Astrocyte of the spinal cord (primary cell): ENCODE data around the gene PRICKLE2.

ENCODE experiments used
- DNase-seq: peaks from one replicate; pipeline ENCODE4 v3.0.0; 2011; ENCODE audit warnings: low read depth, low spot score
- H3K4me3 ChIP-seq: 2 replicates; pipeline ENCODE4 v1.5.1; 2011; ENCODE audit warnings: low read depth, mild to moderate bottlenecking, low read length, moderate library complexity
- in situ Hi-C: cut with HindIII; loops from 2 replicates; pipeline ENCODE4 v1.10.0; 2017; ENCODE audit warnings: low sequenced_read_pairs
- TF ChIP-seq, protein P1 (sequence below): IDR thresholded peaks from 2 replicates; pipeline ENCODE4 v1.5.1; 2012; ENCODE audit warnings: low read depth, mild to moderate bottlenecking, low read length, inconsistent platforms

PRICKLE2 gene

DNA sequence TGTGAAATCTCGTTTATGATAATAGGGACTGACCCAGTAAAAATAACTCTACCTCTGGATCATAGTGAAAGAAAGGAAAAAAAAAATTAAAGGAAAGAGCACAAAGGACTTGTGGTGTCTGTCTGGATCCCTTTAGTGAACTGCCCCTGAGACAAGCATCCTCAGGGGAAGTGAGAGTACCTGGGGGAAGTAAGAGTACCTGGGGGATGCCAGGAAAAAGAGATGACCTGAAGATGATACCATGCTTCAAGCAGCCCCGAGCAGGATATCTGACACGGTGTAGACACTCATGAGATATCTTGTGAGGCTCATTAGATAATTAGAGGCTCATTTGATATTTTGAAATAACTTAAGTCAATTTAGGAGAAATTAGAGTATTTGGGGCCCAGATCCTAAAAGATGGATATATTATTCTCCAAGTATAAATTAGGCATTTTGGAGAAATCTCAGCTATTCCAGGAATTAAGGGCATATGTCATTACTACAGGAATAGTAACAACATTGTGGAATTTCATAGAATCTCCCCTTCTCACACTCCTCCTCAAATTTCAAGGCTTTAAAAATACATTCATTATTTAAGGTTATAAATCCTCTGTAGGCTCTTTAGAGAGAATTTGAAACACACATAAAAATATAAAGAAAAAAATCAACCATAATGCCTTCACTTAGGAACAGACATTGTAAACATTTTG lies 165.6 kb downstream of the PRICKLE2 start:
- TF ChIP-seq, protein P1, sequence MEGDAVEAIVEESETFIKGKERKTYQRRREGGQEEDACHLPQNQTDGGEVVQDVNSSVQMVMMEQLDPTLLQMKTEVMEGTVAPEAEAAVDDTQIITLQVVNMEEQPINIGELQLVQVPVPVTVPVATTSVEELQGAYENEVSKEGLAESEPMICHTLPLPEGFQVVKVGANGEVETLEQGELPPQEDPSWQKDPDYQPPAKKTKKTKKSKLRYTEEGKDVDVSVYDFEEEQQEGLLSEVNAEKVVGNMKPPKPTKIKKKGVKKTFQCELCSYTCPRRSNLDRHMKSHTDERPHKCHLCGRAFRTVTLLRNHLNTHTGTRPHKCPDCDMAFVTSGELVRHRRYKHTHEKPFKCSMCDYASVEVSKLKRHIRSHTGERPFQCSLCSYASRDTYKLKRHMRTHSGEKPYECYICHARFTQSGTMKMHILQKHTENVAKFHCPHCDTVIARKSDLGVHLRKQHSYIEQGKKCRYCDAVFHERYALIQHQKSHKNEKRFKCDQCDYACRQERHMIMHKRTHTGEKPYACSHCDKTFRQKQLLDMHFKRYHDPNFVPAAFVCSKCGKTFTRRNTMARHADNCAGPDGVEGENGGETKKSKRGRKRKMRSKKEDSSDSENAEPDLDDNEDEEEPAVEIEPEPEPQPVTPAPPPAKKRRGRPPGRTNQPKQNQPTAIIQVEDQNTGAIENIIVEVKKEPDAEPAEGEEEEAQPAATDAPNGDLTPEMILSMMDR: no peak
- in situ Hi-C loops: no loop called here

DNA sequence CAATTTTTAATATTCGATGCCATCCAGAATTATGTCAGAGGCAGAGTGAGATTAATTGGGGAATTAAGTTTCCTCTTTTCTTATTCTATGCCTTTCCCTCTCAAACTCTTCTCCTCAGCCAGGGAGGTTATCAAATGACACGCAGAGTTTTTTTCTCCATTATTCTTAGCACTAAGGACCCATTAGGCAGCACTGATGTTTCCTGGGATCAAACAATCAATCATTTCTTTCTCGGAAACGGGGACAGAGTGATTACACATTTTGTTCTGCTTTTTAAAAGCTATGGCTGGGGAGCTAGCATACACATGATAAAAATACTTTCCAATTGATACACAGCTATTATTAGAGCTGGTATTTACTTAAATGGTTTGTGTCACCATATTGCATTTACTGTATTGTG lies 166.7 kb downstream of the PRICKLE2 start:
- TF ChIP-seq, protein P1: no peak
- no peak overlapping the region for H3K4me3 ChIP-seq
- in situ Hi-C loops: no loop called here
- DNase-seq: no peak

More for the DNA sequence above, 165.6 kb downstream of the PRICKLE2 start:
- DNase-seq: no peak
- no peak overlapping the region for H3K4me3 ChIP-seq

DNA sequence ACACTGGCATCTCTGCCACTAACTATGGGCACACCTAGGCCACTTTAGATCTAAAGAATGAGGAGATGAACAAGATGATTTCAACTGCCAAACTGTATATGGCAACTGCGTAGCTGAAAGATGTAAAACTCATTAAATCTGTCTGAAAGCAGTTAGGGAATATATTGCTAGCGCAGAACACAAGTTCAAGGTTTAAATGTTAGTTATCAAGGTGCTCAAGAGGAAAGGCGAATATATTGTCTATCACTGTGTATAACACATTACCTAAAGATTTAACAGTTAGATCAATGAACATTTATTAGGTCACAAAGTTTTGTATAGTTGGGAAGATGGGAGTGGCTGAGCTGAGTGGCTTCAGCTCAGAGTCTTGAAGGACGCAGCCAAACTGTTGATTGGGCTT lies 168.0 kb downstream of the PRICKLE2 start:
- in situ Hi-C loops: no loop called here
- no peak overlapping the region for H3K4me3 ChIP-seq
- TF ChIP-seq, protein P1: no peak
- DNase-seq: no peak

DNA sequence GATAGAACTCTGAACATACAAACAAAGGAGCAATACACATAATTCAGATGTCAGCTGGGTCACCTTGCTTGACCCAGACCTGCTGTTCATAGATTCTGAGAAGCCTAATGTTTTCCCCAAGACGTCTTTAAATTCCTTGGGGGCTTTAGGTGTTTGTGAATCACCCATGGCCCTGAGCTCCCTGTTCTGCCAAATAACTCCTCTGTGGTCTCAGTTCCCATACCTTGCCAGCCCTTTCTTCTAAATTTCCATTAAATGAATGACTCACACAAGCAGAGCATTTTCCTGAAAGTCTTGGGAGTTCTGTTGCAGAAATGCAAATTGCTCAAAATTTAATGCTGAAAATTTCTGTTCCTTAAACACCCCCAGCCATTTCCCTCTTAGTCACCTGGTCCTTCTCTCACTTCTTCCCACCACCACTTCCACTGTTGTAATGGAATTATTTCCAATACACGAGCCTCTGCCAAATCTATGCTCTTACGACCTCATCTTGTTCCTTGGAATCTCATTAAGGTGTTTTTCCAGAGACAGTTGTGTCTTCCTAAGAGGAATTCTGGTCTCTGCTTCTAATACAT lies 168.6 kb downstream of the PRICKLE2 start:
- TF ChIP-seq, protein P1: no peak
- in situ Hi-C loops: no loop called here
- no peak overlapping the region for H3K4me3 ChIP-seq
- DNase-seq: peak; percentile 91

DNA sequence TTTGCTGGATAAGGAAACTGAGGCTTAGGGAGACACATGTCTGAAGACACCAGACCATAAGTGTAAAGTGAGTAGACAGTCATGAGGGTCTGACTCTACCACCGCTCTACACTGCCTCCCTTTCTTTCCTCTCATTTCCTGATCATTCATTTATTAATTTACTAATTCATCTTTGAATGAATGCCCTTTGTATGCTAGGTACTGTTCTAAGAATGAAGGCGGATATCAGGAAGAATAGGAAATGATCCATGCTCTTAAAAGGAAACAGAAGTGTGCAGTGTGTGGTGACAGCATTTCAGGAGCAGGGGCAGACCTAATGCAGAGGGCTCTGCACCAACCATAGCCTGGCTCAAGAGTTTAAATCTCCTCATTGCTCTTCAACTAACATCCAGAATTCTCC lies 170.2 kb downstream of the PRICKLE2 start:
- in situ Hi-C loops: no loop called here
- TF ChIP-seq, protein P1: no peak
- DNase-seq: no peak
- no peak overlapping the region for H3K4me3 ChIP-seq

DNA sequence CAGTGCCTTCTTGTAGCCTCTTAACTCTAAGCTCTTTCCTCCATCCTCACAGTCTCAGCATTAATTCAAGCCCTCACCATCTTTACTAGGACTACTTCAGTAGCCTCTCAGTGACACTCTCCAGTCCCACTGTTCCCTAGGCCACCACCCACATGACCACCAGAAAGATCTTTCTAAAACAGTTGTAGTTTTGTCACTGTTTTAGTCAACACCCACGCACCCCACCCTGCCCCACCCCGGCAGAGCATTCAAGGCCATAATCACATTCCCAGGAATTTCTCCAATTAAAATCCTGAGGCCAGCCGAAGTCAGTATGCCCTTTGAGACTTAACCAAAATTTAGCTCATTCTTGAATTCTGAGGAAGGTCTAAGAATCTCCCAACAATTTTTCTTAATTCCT lies 170.8 kb downstream of the PRICKLE2 start:
- in situ Hi-C loops: no loop called here
- H3K4me3 ChIP-seq: no peak overlapping the region
- no peak for DNase-seq
- TF ChIP-seq, protein P1: no peak
